ENCODE results near the gene CA14.
A peak's percentile ranks its signal among the peaks of the same experiment; 100 is the strongest.
"Not testable (repeated sequence)": the region's sequence is repeated elsewhere in the genome, so short reads cannot be mapped to it uniquely, and the experiment has no call there.

The CA14 gene

GRCh38 chr1:150288822-150289221 is 31.2 kb downstream of the CA14 start:
- ChIA-PET POLR2A (no interaction called here), CTCF (interaction anchor here (1.1 to 4.4 kb wide), 2 partner anchors 17 to 33 kb away, joined by 5 to 16 read pairs; partner anchors contain the start of gene C1orf54)
- DNase-seq (ENCODE audit: extremely low spot score): no peak
- no peak for TF ChIP-seq CTCF (IDR thresholded peaks at IDR 0.05; ENCODE audit: control extremely low read depth, extremely low read depth, low read depth, missing control alignments)

GRCh38 chr1:150293433-150294253 is 36.1 kb downstream of the CA14 start, which contains the start of gene MRPS21:
Gene MRPS21, plus strand, starts transcription at chr1:150293861. Its CDS starts 506 bp downstream, at chr1:150294367.
- CTCF ChIA-PET: no interaction called here
- POLR2A ChIA-PET: no interaction called here
- DNase-seq (ENCODE audit: extremely low spot score): peak; percentile 92
- TF ChIP-seq CTCF (IDR thresholded peaks at IDR 0.05; ENCODE audit: control extremely low read depth, extremely low read depth, low read depth, missing control alignments): no peak

- ChIA-PET CTCF (interaction anchor here (0.9 to 1.6 kb wide), 3 partner anchors 13 to 237 kb away, joined by 3 read pairs; partner anchors contain the start of gene CIART), POLR2A (interaction anchor here (0.6 kb wide), 1 partner anchor 16 kb away, joined by 5 read pairs; no protein-coding TSS in a partner anchor)
- TF ChIP-seq CTCF (IDR thresholded peaks at IDR 0.05; ENCODE audit: control extremely low read depth, extremely low read depth, low read depth, missing control alignments): no peak
- DNase-seq (ENCODE audit: extremely low spot score): no peak
Measured at GRCh38 chr1:150295476-150295875, 37.9 kb downstream of the CA14 start.

- CTCF ChIA-PET: no interaction called here
- POLR2A ChIA-PET: no interaction called here
- no peak for TF ChIP-seq CTCF (IDR thresholded peaks at IDR 0.05; ENCODE audit: control extremely low read depth, extremely low read depth, low read depth, missing control alignments)
- DNase-seq (ENCODE audit: extremely low spot score): no peak
Measured at GRCh38 chr1:150299716-150300115, 42.1 kb downstream of the CA14 start.

GRCh38 chr1:150302338-150302737 is 44.8 kb downstream of the CA14 start:
- no peak for DNase-seq (ENCODE audit: extremely low spot score)
- POLR2A ChIA-PET: no interaction called here

GRCh38 chr1:150302902-150303301 is 45.3 kb downstream of the CA14 start:
- CTCF ChIA-PET: interaction anchor here (1.7 to 1.8 kb wide), 2 partner anchors 24 to 47 kb away, joined by 5 to 8 read pairs; no protein-coding TSS in a partner anchor
- POLR2A ChIA-PET: no interaction called here

More at GRCh38 chr1:150302338-150302737, 44.8 kb downstream of the CA14 start:
- TF ChIP-seq CTCF (IDR thresholded peaks at IDR 0.05; ENCODE audit: control extremely low read depth, extremely low read depth, low read depth, missing control alignments): no peak
- CTCF ChIA-PET: interaction anchor here (1.7 to 1.8 kb wide), 2 partner anchors 23 to 46 kb away, joined by 5 to 8 read pairs; no protein-coding TSS in a partner anchor

GRCh38 chr1:150308585-150308984 is 51.0 kb downstream of the CA14 start:
- DNase-seq (ENCODE audit: extremely low spot score); CTCF ChIA-PET; POLR2A ChIA-PET: not testable (repeated sequence)

More at GRCh38 chr1:150302902-150303301, 45.3 kb downstream of the CA14 start:
- DNase-seq (ENCODE audit: extremely low spot score): no peak
- TF ChIP-seq CTCF (IDR thresholded peaks at IDR 0.05; ENCODE audit: control extremely low read depth, extremely low read depth, low read depth, missing control alignments): no peak
